Left ventricle myocardium inferior (tissue), 1 donor: ENCODE measurements around the gene ENTPD8. TPM values are rescaled to one million over a fixed set of nuclear protein-coding genes. Genes with fewer than 3 reads are reported as not detected.
A peak's percentile ranks its signal among the peaks of the same experiment; 100 is the strongest.

Experiments used
- DNase-seq: peaks from one replicate; pipeline ENCODE4 v3.0.0-alpha.2; 2020
- H3K27ac ChIP-seq: fragments of 200-600 bp; replicated peaks from 2 replicates; pipeline ENCODE4 v1.8.0; 2021
- H3K27me3 ChIP-seq: fragments of 200-600 bp; 2 replicates; pipeline ENCODE4 v1.8.0; 2021; ENCODE audit warnings: low read depth
- H3K36me3 ChIP-seq: fragments of 200-600 bp; 2 replicates; pipeline ENCODE4 v1.8.0; 2021
- H3K4me1 ChIP-seq: fragments of 200-600 bp; 2 replicates; pipeline ENCODE4 v1.8.0; 2021
- H3K4me3 ChIP-seq: fragments of 200-600 bp; 2 replicates; pipeline ENCODE4 v1.8.0; 2021; ENCODE audit warnings: mild to moderate bottlenecking, moderate library complexity
- H3K9me3 ChIP-seq: fragments of 200-600 bp; replicated peaks from 2 replicates; pipeline ENCODE4 v1.8.0; 2021
- CTCF ChIP-seq: fragments of 200-600 bp; IDR thresholded peaks from 2 replicates; pipeline ENCODE4 v1.8.0; 2021; ENCODE audit warnings: antibody characterized with exemption, mild to moderate bottlenecking, borderline replicate concordance
- intact Hi-C: fragments of 100-400 bp; cut with micrococcal nuclease; formaldehyde crosslinking; loops from one replicate; pipeline ENCODE4 v1.11.0; 2022
- total RNA-seq: library from RNA; stranded (reverse); fragmentation: NEBNext Ultra II Directional; extraction: Animal tissue kit (Norgen Biotek cat#: 25700); gene quantifications from one replicate; pipeline ENCODE4 v1.2.1, GENCODE V29; 2021
- donor health status: DM: no; HTN: yes; CAD: no; lungs with severe emphysema.

The ENTPD8 gene
- total RNA-seq, 1 donor from 2014 or later = not detected

GRCh38 chr9:137458194-137459151 is 17.3 kb upstream of the ENTPD8 start:
- peak overlapping the region; percentile 81 for H3K4me3 ChIP-seq
- H3K36me3 ChIP-seq = peaks cover 7% of the 10 kb centered on the region
- H3K4me1 ChIP-seq = peaks cover 42% of the 10 kb centered on the region
- no peak for TF ChIP-seq CTCF
- intact Hi-C loops = no loop called here
- peak overlapping the region; percentile 82 for H3K27ac ChIP-seq
- no peak for DNase-seq
- no peaks in the 10 kb centered on the region for H3K27me3 ChIP-seq
- H3K9me3 ChIP-seq = no peaks in the 10 kb centered on the region

GRCh38 chr9:137457406-137458193 is 16.4 kb upstream of the ENTPD8 start:
- no peak for DNase-seq
- H3K9me3 ChIP-seq = no peaks in the 10 kb centered on the region
- H3K36me3 ChIP-seq = peaks cover 9% of the 10 kb centered on the region
- no peaks in the 10 kb centered on the region for H3K27me3 ChIP-seq
- no peak for TF ChIP-seq CTCF
- H3K27ac ChIP-seq = no peak overlapping the region
- intact Hi-C loops = no loop called here
- H3K4me1 ChIP-seq = peaks cover 44% of the 10 kb centered on the region
- peak overlapping the region; percentile 81 for H3K4me3 ChIP-seq

- DNase-seq = no peak
- Histone ChIP-seq H3K27ac (no peak overlapping the region), H3K27me3 (no peaks in the 10 kb centered on the region), H3K4me1 (peaks cover 44% of the 10 kb centered on the region), H3K9me3 (no peaks in the 10 kb centered on the region), H3K36me3 (peaks cover 13% of the 10 kb centered on the region), H3K4me3 (no peak overlapping the region)
- intact Hi-C loops = no loop called here
- no peak for TF ChIP-seq CTCF
Observed at GRCh38 chr9:137456864-137457405, 15.8 kb upstream of the ENTPD8 start.

- H3K4me3 ChIP-seq = no peak overlapping the region
- intact Hi-C loops = no loop called here
- no peak overlapping the region for H3K27ac ChIP-seq
- peaks cover 44% of the 10 kb centered on the region for H3K4me1 ChIP-seq
- no peak for DNase-seq
- no peaks in the 10 kb centered on the region for H3K27me3 ChIP-seq
- H3K9me3 ChIP-seq = no peaks in the 10 kb centered on the region
- peaks cover 13% of the 10 kb centered on the region for H3K36me3 ChIP-seq
- TF ChIP-seq CTCF = no peak
Observed at GRCh38 chr9:137456061-137456863, 15.1 kb upstream of the ENTPD8 start.
